ENCODE measurements around the gene KCNQ1OT1.

DNA sequence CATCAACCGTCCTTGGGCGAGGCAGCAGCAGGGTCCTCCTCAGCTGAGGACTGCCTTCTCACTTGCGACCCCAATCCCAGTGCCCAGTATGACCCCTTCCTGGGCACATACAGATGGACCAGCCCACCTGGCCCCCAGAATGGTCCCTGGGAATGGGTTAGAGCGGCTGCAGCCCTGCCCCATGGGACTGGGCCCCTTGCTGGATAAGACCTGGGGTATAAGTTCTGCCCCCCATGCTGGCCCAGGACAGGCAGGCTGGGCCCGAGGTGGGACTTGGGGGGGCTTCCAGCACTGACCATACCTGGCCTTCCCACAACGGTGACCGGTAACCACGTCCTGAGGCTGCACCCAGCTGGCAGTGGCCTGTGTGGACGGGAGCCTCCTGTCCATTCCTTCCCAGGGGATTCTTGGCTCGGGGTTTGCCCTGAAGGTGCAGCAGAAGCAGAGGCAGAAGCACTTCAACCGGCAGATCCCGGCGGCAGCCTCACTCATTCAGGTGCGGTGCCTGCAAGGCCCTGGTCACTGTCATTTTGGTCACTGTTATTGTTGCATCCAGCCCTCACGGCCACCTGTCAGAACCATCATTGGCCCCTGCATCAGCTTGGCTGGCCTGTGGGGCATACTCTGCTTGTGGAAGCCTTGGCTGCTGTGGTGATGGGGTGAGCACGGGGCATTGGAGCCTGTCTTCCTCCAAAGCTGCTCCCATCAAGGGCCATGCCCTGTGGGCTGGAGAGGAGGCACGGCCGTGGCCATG, 114.8 kb downstream of the KCNQ1OT1 start:
- TF ChIP-seq, protein P1, sequence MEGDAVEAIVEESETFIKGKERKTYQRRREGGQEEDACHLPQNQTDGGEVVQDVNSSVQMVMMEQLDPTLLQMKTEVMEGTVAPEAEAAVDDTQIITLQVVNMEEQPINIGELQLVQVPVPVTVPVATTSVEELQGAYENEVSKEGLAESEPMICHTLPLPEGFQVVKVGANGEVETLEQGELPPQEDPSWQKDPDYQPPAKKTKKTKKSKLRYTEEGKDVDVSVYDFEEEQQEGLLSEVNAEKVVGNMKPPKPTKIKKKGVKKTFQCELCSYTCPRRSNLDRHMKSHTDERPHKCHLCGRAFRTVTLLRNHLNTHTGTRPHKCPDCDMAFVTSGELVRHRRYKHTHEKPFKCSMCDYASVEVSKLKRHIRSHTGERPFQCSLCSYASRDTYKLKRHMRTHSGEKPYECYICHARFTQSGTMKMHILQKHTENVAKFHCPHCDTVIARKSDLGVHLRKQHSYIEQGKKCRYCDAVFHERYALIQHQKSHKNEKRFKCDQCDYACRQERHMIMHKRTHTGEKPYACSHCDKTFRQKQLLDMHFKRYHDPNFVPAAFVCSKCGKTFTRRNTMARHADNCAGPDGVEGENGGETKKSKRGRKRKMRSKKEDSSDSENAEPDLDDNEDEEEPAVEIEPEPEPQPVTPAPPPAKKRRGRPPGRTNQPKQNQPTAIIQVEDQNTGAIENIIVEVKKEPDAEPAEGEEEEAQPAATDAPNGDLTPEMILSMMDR (IDR thresholded peaks at IDR 0.05): no peak
- TF ChIP-seq POLR2A (IDR thresholded peaks at IDR 0.05): no peak

All from esophagus squamous epithelium (tissue), 4 donors.